Measurements from ENCODE around the gene INTS11. TPM values are rescaled to one million over a fixed set of nuclear protein-coding genes. Genes with fewer than 3 reads are reported as not detected.

Gene INTS11
- total RNA-seq, 1 experiment from 2014 or later, result 103 TPM

DNA sequence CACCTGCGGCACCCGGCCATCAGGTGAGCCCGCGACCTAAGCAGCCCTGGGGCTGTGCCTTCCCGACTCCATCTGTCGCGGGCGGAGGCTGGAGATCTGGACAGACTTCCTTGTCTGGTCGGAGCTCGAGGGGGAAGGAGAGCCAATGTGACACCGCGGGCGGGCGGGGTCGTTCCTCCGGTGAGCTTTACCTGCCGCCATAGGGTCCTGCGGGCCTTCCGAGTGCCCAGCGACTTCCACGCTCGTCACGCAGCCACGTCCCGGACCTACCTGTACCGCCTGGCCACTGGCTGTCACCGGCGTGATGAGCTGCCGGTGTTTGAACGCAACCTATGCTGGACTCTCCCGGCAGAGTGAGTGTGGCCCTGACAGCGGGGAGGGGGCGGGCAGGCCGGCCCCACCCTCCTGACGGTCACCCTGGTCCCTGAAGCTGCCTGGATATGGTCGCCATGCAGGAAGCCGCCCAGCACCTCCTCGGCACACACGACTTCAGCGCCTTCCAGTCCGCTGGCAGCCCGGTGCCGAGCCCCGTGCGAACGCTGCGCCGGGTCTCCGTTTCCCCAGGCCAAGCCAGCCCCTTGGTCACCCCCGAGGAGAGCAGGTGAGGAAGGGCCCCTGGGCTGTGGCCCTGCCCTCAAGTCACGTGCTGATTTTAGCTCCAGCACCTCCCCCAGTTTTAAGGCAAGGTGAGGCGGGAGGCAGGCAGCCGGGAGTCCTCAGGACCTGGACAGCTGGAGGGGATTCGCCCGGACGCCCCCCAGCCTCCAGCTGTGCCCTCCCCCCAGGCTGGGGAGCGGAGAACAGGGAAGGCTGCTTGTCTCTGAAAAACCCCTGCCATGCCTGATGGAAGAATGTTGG, 15.0 kb downstream of the INTS11 start:
- no peak overlapping the region for H3K27ac Mint-ChIP-seq (ENCODE audit: unreplicated experiment)
- intact Hi-C loops (cut with micrococcal nuclease; ENCODE audit: unreplicated experiment), result no loop called here
- H3K9me3 Mint-ChIP-seq (ENCODE audit: unreplicated experiment), result no peaks in the 10 kb centered on the region
- peaks cover 33% of the 10 kb centered on the region for H3K4me1 ChIP-seq
- TF ChIP-seq, protein P1, sequence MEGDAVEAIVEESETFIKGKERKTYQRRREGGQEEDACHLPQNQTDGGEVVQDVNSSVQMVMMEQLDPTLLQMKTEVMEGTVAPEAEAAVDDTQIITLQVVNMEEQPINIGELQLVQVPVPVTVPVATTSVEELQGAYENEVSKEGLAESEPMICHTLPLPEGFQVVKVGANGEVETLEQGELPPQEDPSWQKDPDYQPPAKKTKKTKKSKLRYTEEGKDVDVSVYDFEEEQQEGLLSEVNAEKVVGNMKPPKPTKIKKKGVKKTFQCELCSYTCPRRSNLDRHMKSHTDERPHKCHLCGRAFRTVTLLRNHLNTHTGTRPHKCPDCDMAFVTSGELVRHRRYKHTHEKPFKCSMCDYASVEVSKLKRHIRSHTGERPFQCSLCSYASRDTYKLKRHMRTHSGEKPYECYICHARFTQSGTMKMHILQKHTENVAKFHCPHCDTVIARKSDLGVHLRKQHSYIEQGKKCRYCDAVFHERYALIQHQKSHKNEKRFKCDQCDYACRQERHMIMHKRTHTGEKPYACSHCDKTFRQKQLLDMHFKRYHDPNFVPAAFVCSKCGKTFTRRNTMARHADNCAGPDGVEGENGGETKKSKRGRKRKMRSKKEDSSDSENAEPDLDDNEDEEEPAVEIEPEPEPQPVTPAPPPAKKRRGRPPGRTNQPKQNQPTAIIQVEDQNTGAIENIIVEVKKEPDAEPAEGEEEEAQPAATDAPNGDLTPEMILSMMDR (IDR thresholded peaks at IDR 0.05; ENCODE audit: insufficient read depth in 1 of 2, low read depth in 1 of 2, low read length in 1 of 2, severe bottlenecking in 1 of 2, unreplicated experiment in 1 of 2), result no peak
- H3K4me3 ChIP-seq (ENCODE audit: low read depth, low read length), result peak overlapping the region; percentile 89
- peak overlapping the region; percentile 81 for H3K4me3 Mint-ChIP-seq (ENCODE audit: unreplicated experiment)
- peaks cover 38% of the 10 kb centered on the region for H3K36me3 Mint-ChIP-seq (ENCODE audit: insufficient read depth, unreplicated experiment)
- no peaks in the 10 kb centered on the region for H3K4me1 Mint-ChIP-seq (ENCODE audit: low read depth, unreplicated experiment)
- BruUV-seq (replicated peaks), result no TSS peak
- H3K27me3 Mint-ChIP-seq (ENCODE audit: insufficient read depth, unreplicated experiment), result no peaks in the 10 kb centered on the region
- no peaks in the 10 kb centered on the region for H3K36me3 ChIP-seq (ENCODE audit: control insufficient read depth, insufficient read depth, low read length)
- POLR2A ChIA-PET, result no interaction called here
- no peaks in the 10 kb centered on the region for H3K9me3 ChIP-seq
- H3K27me3 ChIP-seq (replicated peaks; ENCODE audit: control insufficient read depth, insufficient read depth, low read length), result no peaks in the 10 kb centered on the region
- CTCF ChIA-PET, result interaction anchor here (0.5 kb wide), 1 partner anchor 35 kb away, joined by 3 read pairs; no protein-coding TSS in a partner anchor
- DNase-seq, result no peak

DNA sequence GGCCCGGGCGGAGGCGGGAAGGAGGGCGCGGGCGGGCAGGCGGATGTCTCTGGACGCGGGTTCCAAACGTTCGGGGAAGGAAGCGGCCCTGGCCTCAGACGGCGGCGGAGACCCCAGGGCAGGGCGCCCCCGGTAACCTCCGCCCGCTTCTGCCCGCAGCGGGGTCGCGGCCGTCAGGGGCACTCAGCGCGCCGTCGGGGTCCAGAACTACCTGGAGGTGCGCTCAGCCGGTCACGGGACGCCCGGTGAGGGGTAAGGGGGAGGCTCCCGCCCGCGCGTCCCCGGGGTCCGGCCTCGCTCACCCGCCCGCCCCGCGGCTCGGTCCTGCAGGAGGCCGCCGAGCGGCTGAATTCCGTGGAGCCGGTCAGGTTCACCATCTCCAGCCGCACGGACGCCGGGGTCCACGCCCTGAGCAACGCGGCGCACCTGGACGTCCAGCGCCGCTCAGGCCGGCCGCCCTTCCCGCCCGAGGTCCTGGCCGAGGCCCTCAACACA, 15.7 kb downstream of the INTS11 start:
- intact Hi-C loops (cut with micrococcal nuclease; ENCODE audit: unreplicated experiment), result no loop called here
- ChIA-PET CTCF (no interaction called here), POLR2A (no interaction called here)
- H3K4me1 ChIP-seq, result peaks cover 36% of the 10 kb centered on the region
- H3K4me3 ChIP-seq (ENCODE audit: low read depth, low read length), result peak overlapping the region; percentile 89
- H3K36me3 ChIP-seq (ENCODE audit: control insufficient read depth, insufficient read depth, low read length), result no peaks in the 10 kb centered on the region
- peak in 1 of 2 experiments; percentile 44 for DNase-seq
- Mint-ChIP-seq H3K36me3 (ENCODE audit: insufficient read depth, unreplicated experiment) (peaks cover 32% of the 10 kb centered on the region), H3K27me3 (ENCODE audit: insufficient read depth, unreplicated experiment) (no peaks in the 10 kb centered on the region), H3K4me1 (ENCODE audit: low read depth, unreplicated experiment) (no peaks in the 10 kb centered on the region), H3K27ac (ENCODE audit: unreplicated experiment) (no peak overlapping the region), H3K4me3 (ENCODE audit: unreplicated experiment) (peak overlapping the region; percentile 81), H3K9me3 (ENCODE audit: unreplicated experiment) (no peaks in the 10 kb centered on the region)
- TF ChIP-seq, protein P1 (IDR thresholded peaks at IDR 0.05; ENCODE audit: insufficient read depth in 1 of 2, low read depth in 1 of 2, low read length in 1 of 2, severe bottlenecking in 1 of 2, unreplicated experiment in 1 of 2), result no peak
- H3K27me3 ChIP-seq (replicated peaks; ENCODE audit: control insufficient read depth, insufficient read depth, low read length), result no peaks in the 10 kb centered on the region
- H3K9me3 ChIP-seq, result no peaks in the 10 kb centered on the region
- BruUV-seq (replicated peaks), result TSS peak; percentile 46

DNA sequence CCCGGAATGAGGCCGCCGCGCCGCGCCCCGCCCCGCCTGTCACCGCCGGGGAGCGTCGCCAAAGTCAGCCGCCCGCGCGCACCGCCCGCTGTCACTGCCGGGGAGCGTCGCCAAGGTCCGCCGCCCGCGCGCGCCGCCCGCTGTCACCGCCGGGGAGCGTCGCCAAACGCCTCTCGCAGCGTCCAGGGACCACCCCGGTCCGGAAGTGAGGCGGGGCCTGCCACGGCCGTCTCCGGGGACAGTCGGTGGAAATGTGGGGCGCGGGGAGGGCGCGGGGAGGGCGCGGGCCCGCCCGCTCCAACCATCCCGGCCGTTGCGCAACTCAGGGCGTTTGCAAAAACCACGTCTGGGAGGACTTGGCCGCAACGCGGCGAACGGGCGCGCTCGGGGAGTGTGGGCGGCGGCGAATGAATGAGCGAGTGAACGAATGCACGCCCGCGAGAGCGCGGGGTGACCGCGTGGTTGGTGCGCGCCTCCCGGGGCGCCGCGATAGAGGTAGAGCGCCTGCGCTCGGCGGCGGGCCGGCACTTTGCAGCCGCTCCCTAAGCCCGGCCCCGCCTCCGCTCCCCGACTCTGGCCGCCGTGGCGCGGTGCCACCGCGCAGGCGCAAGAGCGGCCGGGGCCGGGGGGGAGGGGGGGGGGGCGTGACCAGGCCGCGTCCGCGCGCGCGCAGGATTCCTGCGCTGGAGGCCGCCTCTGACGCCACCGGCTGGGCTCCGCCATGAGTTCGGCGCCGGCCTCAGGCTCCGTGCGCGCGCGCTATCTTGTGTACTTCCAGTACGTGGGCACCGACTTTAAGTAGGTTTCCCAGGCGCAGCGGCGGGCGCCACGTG, 16.3 kb downstream of the INTS11 start, which contains the start of the genes ACAP3 and PUSL1:
Gene ACAP3, minus strand, starts transcription at position 8 of the 833 bp plus-strand sequence. CDS start 115 bp downstream, outside the sequence.
Gene PUSL1, plus strand, starts transcription at position 675 of the 833 bp plus-strand sequence. Its CDS starts 47 bp downstream, at position 722.
- peak; percentile 86 to 89 for DNase-seq
- H3K9me3 ChIP-seq, result no peaks in the 10 kb centered on the region
- no peaks in the 10 kb centered on the region for H3K27me3 Mint-ChIP-seq (ENCODE audit: insufficient read depth, unreplicated experiment)
- peak within 1 kb of the TSS; percentile 81 for H3K4me3 Mint-ChIP-seq (ENCODE audit: unreplicated experiment)
- no peaks in the 10 kb centered on the region for H3K4me1 Mint-ChIP-seq (ENCODE audit: low read depth, unreplicated experiment)
- peaks cover 36% of the 10 kb centered on the region for H3K4me1 ChIP-seq
- no TSS peak for BruUV-seq (replicated peaks)
- POLR2A ChIA-PET, result no interaction called here
- H3K9me3 Mint-ChIP-seq (ENCODE audit: unreplicated experiment), result no peaks in the 10 kb centered on the region
- intact Hi-C loops (cut with micrococcal nuclease; ENCODE audit: unreplicated experiment), result no loop called here
- H3K27me3 ChIP-seq (replicated peaks; ENCODE audit: control insufficient read depth, insufficient read depth, low read length), result no peaks in the 10 kb centered on the region
- peak within 1 kb of the TSS; percentile 89 for H3K4me3 ChIP-seq (ENCODE audit: low read depth, low read length)
- H3K36me3 Mint-ChIP-seq (ENCODE audit: insufficient read depth, unreplicated experiment), result peaks cover 25% of the 10 kb centered on the region
- TF ChIP-seq, protein P1 (IDR thresholded peaks at IDR 0.05; ENCODE audit: insufficient read depth in 1 of 2, low read depth in 1 of 2, low read length in 1 of 2, severe bottlenecking in 1 of 2, unreplicated experiment in 1 of 2), result no peak
- H3K36me3 ChIP-seq (ENCODE audit: control insufficient read depth, insufficient read depth, low read length), result no peaks in the 10 kb centered on the region
- CTCF ChIA-PET, result no interaction called here
- H3K27ac Mint-ChIP-seq (ENCODE audit: unreplicated experiment), result peak within 1 kb of the TSS; percentile 42

Data from Caco-2 (cell line).